ENCODE data around the gene RNH1. TPM values are rescaled to one million over a fixed set of nuclear protein-coding genes. Genes with fewer than 3 reads are reported as not detected.

The RNH1 gene
- total RNA-seq, 4 donors from 2014 or later = 378 to 392 (median 383) TPM

- no peak for DNase-seq (ENCODE audit: low spot score in 2 of 2)
- TF ChIP-seq POLR2A (IDR thresholded peaks at IDR 0.05) = no peak
- TF ChIP-seq EP300 (IDR thresholded peaks at IDR 0.05) = no peak
- TF ChIP-seq, protein P1, sequence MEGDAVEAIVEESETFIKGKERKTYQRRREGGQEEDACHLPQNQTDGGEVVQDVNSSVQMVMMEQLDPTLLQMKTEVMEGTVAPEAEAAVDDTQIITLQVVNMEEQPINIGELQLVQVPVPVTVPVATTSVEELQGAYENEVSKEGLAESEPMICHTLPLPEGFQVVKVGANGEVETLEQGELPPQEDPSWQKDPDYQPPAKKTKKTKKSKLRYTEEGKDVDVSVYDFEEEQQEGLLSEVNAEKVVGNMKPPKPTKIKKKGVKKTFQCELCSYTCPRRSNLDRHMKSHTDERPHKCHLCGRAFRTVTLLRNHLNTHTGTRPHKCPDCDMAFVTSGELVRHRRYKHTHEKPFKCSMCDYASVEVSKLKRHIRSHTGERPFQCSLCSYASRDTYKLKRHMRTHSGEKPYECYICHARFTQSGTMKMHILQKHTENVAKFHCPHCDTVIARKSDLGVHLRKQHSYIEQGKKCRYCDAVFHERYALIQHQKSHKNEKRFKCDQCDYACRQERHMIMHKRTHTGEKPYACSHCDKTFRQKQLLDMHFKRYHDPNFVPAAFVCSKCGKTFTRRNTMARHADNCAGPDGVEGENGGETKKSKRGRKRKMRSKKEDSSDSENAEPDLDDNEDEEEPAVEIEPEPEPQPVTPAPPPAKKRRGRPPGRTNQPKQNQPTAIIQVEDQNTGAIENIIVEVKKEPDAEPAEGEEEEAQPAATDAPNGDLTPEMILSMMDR (IDR thresholded peaks at IDR 0.05) = no peak
- no peak for TF ChIP-seq POLR2AphosphoS5 (IDR thresholded peaks at IDR 0.05)
- Histone ChIP-seq H3K27ac (no peak overlapping the region), H3K9me3 (no peaks in the 10 kb centered on the region), H3K27me3 (no peaks in the 10 kb centered on the region), H3K4me1 (no peaks in the 10 kb centered on the region), H3K36me3 (peaks cover 74% of the 10 kb centered on the region), H3K4me3 (no peak overlapping the region)
- WGBS = 78% methylated on average over 29 of the region's 32 CpGs
Measured at GRCh38 chr11:492427-493226, 14.4 kb downstream of the RNH1 start.

DNA sequence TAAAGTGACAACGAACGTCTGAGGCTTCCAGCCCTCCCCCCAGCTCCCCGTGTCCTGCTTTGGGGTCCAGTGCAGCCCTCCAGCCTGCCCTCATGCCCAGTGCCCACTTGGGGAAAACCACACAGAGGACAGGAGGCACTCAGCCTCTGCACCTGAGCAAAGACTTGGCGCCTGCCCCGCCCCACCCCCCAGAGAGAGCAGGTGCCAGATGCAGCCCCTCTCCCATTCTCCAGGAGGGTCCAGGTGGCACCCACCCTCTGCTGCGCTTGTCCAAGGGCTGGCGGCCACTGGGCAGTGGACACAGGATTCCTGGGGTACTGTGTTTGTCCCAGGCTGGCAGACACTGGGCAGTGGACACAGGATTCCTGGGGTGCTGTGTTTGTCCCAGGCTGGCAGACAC lies 15.7 kb downstream of the RNH1 start:
- no peaks in the 10 kb centered on the region for H3K27me3 ChIP-seq
- no peaks in the 10 kb centered on the region for H3K4me1 ChIP-seq
- TF ChIP-seq EP300 (IDR thresholded peaks at IDR 0.05) = no peak
- no peak for TF ChIP-seq POLR2AphosphoS5 (IDR thresholded peaks at IDR 0.05)
- no peak for TF ChIP-seq POLR2A (IDR thresholded peaks at IDR 0.05)
- TF ChIP-seq, protein P1 (IDR thresholded peaks at IDR 0.05) = no peak
- no peaks in the 10 kb centered on the region for H3K9me3 ChIP-seq
- H3K27ac ChIP-seq = no peak overlapping the region
- no peak for DNase-seq (ENCODE audit: low spot score in 2 of 2)
- peaks cover 61% of the 10 kb centered on the region for H3K36me3 ChIP-seq
- 87% methylated on average over 2 of the region's 7 CpGs for WGBS
- no peak overlapping the region for H3K4me3 ChIP-seq

- Histone ChIP-seq H3K9me3 (no peaks in the 10 kb centered on the region), H3K4me1 (no peaks in the 10 kb centered on the region), H3K4me3 (no peak overlapping the region), H3K36me3 (peaks cover 57% of the 10 kb centered on the region), H3K27ac (no peak overlapping the region), H3K27me3 (no peaks in the 10 kb centered on the region)
- no peak for DNase-seq (ENCODE audit: low spot score in 2 of 2)
- TF ChIP-seq POLR2AphosphoS5 (IDR thresholded peaks at IDR 0.05) (no peak), EP300 (IDR thresholded peaks at IDR 0.05) (no peak), POLR2A (IDR thresholded peaks at IDR 0.05) (no peak)
- TF ChIP-seq, protein P1 (IDR thresholded peaks at IDR 0.05) = no peak
- 88% methylated on average over 12 of the region's 15 CpGs for WGBS
Measured at GRCh38 chr11:490930-491260, 16.1 kb downstream of the RNH1 start.

GRCh38 chr11:490186-490929 lies 16.7 kb downstream of the RNH1 start:
- TF ChIP-seq EP300 (IDR thresholded peaks at IDR 0.05) (no peak), POLR2A (IDR thresholded peaks at IDR 0.05) (no peak), POLR2AphosphoS5 (IDR thresholded peaks at IDR 0.05) (no peak)
- TF ChIP-seq, protein P1 (IDR thresholded peaks at IDR 0.05) = no peak
- WGBS = 94% methylated on average over 23 of the region's 38 CpGs
- Histone ChIP-seq H3K36me3 (peaks cover 53% of the 10 kb centered on the region), H3K9me3 (no peaks in the 10 kb centered on the region), H3K27me3 (no peaks in the 10 kb centered on the region), H3K4me1 (no peaks in the 10 kb centered on the region), H3K4me3 (no peak overlapping the region), H3K27ac (no peak overlapping the region)
- no peak for DNase-seq (ENCODE audit: low spot score in 2 of 2)

DNA sequence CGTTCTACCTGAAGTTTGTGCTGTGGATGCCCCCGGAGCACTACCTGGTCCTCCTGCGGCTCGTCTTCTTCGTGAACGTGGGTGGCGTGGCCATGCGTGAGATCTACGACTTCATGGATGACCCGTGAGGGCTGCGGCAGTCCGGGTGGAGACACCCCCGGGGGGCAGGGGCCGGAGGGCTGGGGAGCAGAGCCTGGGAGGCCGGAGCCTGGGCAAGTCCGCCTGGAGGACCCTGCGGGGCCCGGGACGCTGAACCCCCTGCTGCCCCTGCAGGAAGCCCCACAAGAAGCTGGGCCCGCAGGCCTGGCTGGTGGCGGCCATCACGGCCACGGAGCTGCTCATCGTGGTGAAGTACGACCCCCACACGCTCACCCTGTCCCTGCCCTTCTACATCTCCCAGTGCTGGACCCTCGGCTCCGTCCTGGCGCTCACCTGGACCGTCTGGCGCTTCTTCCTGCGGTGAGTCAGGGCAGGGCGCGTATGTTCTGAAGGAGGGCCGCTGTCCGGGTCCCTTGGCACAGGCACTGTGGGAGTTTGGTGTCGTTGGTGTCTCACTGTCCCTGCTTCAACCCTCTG lies 17.3 kb downstream of the RNH1 start:
- 95% methylated on average over 12 of the region's 37 CpGs for WGBS
- no peak for TF ChIP-seq EP300 (IDR thresholded peaks at IDR 0.05)
- TF ChIP-seq, protein P1 (IDR thresholded peaks at IDR 0.05) = no peak
- no peak for TF ChIP-seq POLR2A (IDR thresholded peaks at IDR 0.05)
- TF ChIP-seq POLR2AphosphoS5 (IDR thresholded peaks at IDR 0.05) = no peak
- Histone ChIP-seq H3K4me1 (no peaks in the 10 kb centered on the region), H3K27me3 (no peaks in the 10 kb centered on the region), H3K4me3 (no peak overlapping the region), H3K9me3 (no peaks in the 10 kb centered on the region), H3K27ac (no peak overlapping the region), H3K36me3 (peaks cover 46% of the 10 kb centered on the region)
- peak in 1 of 2 donors; percentile 77 for DNase-seq (ENCODE audit: low spot score in 2 of 2)
